Gastroesophageal sphincter (tissue), 3 donors: Measurements from ENCODE around the gene ADGRB2.

Source experiments
- EP300 ChIP-seq: sonication (generic); formaldehyde crosslinking; IDR thresholded peaks from one replicate; pipeline ENCODE4 v1.6.1; 2017; ENCODE audit warnings: antibody characterized with exemption, mild to moderate bottlenecking
- POLR2A ChIP-seq, 2 donors: fragments of 450-650 bp; IDR thresholded peaks; one replicate each; pipeline ENCODE4 v1.6.1; 2017; ENCODE audit warnings: antibody characterized with exemption in 2 of 2, mild to moderate bottlenecking in 2 of 2, moderate library complexity in 1 of 2
- TF ChIP-seq, protein P1 (sequence below), 4 experiments: fragments of 200-600 bp in 2 of 4; fragments of 450-650 bp in 2 of 4; sonication (generic) in 1 of 4; IDR thresholded peaks; one replicate each; pipeline ENCODE4 v1.5.1; 2017 to 2019; ENCODE audit warnings: antibody characterized with exemption in 4 of 4, mild to moderate bottlenecking in 2 of 4, moderate library complexity in 2 of 4

DNA sequence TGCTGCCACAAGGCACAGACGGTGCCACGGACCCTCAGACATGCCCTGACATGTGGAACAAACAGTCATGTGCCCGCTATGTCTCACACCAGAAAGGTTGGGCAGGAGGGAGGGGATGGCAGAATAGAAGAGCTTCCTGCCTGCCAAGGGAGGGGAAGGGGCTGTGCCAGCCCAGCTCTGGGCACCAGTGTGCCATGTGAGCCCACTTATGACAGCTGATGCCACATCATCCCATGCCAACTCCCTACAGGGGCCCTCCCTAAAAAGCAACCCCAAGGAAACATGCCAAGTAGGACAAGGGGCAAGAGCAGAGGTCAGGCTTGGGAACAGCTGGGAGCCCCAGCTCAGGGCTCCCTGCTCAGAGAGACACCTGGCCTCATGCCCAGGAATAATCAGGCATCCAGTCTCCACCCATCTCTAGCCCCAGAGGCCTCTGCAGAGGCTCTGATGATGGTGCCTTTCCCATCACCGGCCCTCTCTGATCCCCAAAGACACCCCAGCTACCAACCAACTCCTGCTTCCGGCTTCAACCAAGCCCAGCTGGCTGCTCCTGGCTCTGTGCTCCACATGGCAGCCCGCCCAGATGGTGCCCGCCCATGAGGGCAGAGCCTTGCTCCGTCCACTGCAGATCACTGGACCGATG, 10.3 kb downstream of the ADGRB2 start:
- TF ChIP-seq, protein P1, sequence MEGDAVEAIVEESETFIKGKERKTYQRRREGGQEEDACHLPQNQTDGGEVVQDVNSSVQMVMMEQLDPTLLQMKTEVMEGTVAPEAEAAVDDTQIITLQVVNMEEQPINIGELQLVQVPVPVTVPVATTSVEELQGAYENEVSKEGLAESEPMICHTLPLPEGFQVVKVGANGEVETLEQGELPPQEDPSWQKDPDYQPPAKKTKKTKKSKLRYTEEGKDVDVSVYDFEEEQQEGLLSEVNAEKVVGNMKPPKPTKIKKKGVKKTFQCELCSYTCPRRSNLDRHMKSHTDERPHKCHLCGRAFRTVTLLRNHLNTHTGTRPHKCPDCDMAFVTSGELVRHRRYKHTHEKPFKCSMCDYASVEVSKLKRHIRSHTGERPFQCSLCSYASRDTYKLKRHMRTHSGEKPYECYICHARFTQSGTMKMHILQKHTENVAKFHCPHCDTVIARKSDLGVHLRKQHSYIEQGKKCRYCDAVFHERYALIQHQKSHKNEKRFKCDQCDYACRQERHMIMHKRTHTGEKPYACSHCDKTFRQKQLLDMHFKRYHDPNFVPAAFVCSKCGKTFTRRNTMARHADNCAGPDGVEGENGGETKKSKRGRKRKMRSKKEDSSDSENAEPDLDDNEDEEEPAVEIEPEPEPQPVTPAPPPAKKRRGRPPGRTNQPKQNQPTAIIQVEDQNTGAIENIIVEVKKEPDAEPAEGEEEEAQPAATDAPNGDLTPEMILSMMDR (IDR thresholded peaks at IDR 0.05), result no peak
- TF ChIP-seq POLR2A (IDR thresholded peaks at IDR 0.05), result no peak
- TF ChIP-seq EP300, result no peak
